HepG2 (cell line): ENCODE results near the gene MPIG6B. TPM values are rescaled to one million over a fixed set of nuclear protein-coding genes. Genes with fewer than 3 reads are reported as not detected.

Experiments used
- ATF6 ChIP-seq: sonication (generic); formaldehyde crosslinking; conservative IDR thresholded peaks from 2 replicates; pipeline ENCODE4 v1.4.0; 2020; ENCODE audit warnings: missing genetic modification reagents
- FIP1L1 ChIP-seq: fragments of 200-400 bp; formaldehyde crosslinking; IDR thresholded peaks from 2 replicates; pipeline ENCODE4 v1.6.1; 2018; ENCODE audit warnings: low read depth, mild to moderate bottlenecking, low read length, moderate library complexity, borderline replicate concordance; ENCODE audit not compliant: insufficient read depth
- GLI4 ChIP-seq: sonication (generic); formaldehyde crosslinking; IDR thresholded peaks from 2 replicates; pipeline ENCODE4 v1.5.1; 2020; ENCODE audit warnings: missing genetic modification reagents, mild to moderate bottlenecking, moderate library complexity, borderline replicate concordance
- HMG20B ChIP-seq: conservative IDR thresholded peaks from 2 replicates; pipeline ENCODE4 v1.6.1; 2016; ENCODE audit warnings: missing genetic modification reagents, missing compliant biosample characterization
- HOXA7 ChIP-seq: sonication (generic); formaldehyde crosslinking; IDR thresholded peaks from 2 replicates; pipeline ENCODE4 v1.8.1; 2022; ENCODE audit warnings: mild to moderate bottlenecking, missing genetic modification reagents, moderate library complexity
- KLF13 ChIP-seq: sonication (generic); formaldehyde crosslinking; IDR thresholded peaks from 2 replicates; pipeline ENCODE4 v1.4.0; 2020; ENCODE audit warnings: mild to moderate bottlenecking, missing genetic modification reagents
- NFIC ChIP-seq: IDR thresholded peaks from 2 replicates; pipeline ENCODE4 v1.6.1; 2012; ENCODE audit warnings: mild to moderate bottlenecking, low read length, inconsistent platforms
- PHB2 ChIP-seq: fragments of 450-650 bp; IDR thresholded peaks from 2 replicates; pipeline ENCODE4 v1.6.1; 2018; ENCODE audit not compliant: partially characterized antibody
- RBM39 ChIP-seq: fragments of 200-400 bp; formaldehyde crosslinking; IDR thresholded peaks from one replicate; pipeline ENCODE4 v1.6.1; 2018; ENCODE audit warnings: antibody characterized with exemption, mild to moderate bottlenecking, low read depth, low read length; ENCODE audit not compliant: poor library complexity, severe bottlenecking
- SP1 ChIP-seq, 2 experiments: fragments of 450-650 bp in 1 of 2; sonication (generic) in 1 of 2; formaldehyde crosslinking in 1 of 2; IDR thresholded peaks; 2 replicates each; pipeline versions ENCODE4 v1.4.0 to v1.6.1; 2016 to 2020; ENCODE audit warnings: missing genetic modification reagents in 1 of 2
- SP5 ChIP-seq: IDR thresholded peaks from 2 replicates; pipeline ENCODE4 v1.6.1; 2016; ENCODE audit warnings: low read depth, borderline replicate concordance
- ZNF234 ChIP-seq: sonication (generic); formaldehyde crosslinking; conservative IDR thresholded peaks from 2 replicates; pipeline ENCODE4 v1.5.1; 2020; ENCODE audit warnings: mild to moderate bottlenecking, missing genetic modification reagents
- ZNF280D ChIP-seq: sonication (generic); formaldehyde crosslinking; IDR thresholded peaks from 2 replicates; pipeline ENCODE4 v1.5.1; 2020; ENCODE audit warnings: mild to moderate bottlenecking, missing genetic modification reagents
- ZNF362 ChIP-seq: sonication (generic); formaldehyde crosslinking; IDR thresholded peaks from 2 replicates; pipeline ENCODE4 v1.4.0; 2020; ENCODE audit warnings: missing genetic modification reagents, mild to moderate bottlenecking, borderline replicate concordance
- ZNF557 ChIP-seq: sonication (generic); formaldehyde crosslinking; IDR thresholded peaks from 2 replicates; pipeline ENCODE4 v1.4.0; 2020; ENCODE audit warnings: missing genetic modification reagents
- ZNF569 ChIP-seq: sonication (generic); formaldehyde crosslinking; IDR thresholded peaks from 2 replicates; pipeline ENCODE4 v1.5.0; 2020; ENCODE audit warnings: mild to moderate bottlenecking, missing genetic modification reagents, moderate library complexity, borderline replicate concordance
- ZNF615 ChIP-seq: sonication (generic); formaldehyde crosslinking; IDR thresholded peaks from 2 replicates; pipeline ENCODE4 v1.5.0; 2020; ENCODE audit warnings: mild to moderate bottlenecking, missing genetic modification reagents, borderline replicate concordance
- ZNF704 ChIP-seq: sonication (generic); formaldehyde crosslinking; IDR thresholded peaks from 2 replicates; pipeline ENCODE4 v1.8.1; 2023; ENCODE audit warnings: mild to moderate bottlenecking, inconsistent platforms, moderate library complexity, missing genetic modification reagents, borderline replicate concordance
- ZNF737 ChIP-seq: sonication (generic); formaldehyde crosslinking; IDR thresholded peaks from 2 replicates; pipeline ENCODE4 v1.5.0; 2020; ENCODE audit warnings: missing genetic modification reagents, mild to moderate bottlenecking, borderline replicate concordance
- ZNF773 ChIP-seq: sonication (generic); formaldehyde crosslinking; IDR thresholded peaks from 2 replicates; pipeline ENCODE4 v1.4.0; 2020; ENCODE audit warnings: missing genetic modification reagents, borderline replicate concordance
- ZNF790 ChIP-seq: sonication (generic); formaldehyde crosslinking; IDR thresholded peaks from 2 replicates; pipeline ENCODE4 v1.8.0; 2022; ENCODE audit warnings: missing genetic modification reagents, mild to moderate bottlenecking, borderline replicate concordance
- ZSCAN22 ChIP-seq: sonication (generic); formaldehyde crosslinking; IDR thresholded peaks from 2 replicates; pipeline ENCODE4 v1.4.0; 2020; ENCODE audit warnings: mild to moderate bottlenecking, missing genetic modification reagents
- polyA plus RNA-seq, 8 experiments: library from polyadenylated mRNA; depleted of rRNA in 3 of 8; stranded (reverse) in 7 of 8; unstranded in 1 of 8; fragments of >200 nt; fragmentation: Illumina TruSeq in 4 of 8; extraction: Trizol in 4 of 8; gene quantifications; 2 replicates each; pipeline versions ENCODE4 v1.2.1 to v1.2.3, GENCODE V29; 2011 to 2016; ENCODE audit warnings: low read depth in 4 of 8, missing spikeins in 1 of 8, mixed read lengths in 1 of 8; ENCODE audit not compliant: insufficient read depth in 1 of 8
- total RNA-seq, 5 experiments: library from RNA; depleted of rRNA; stranded (reverse); fragments of >200 nt; fragmentation: Illumina TruSeq; extraction: Trizol; gene quantifications; 2 replicates each; pipeline ENCODE4 v1.2.3, GENCODE V29; 2016; ENCODE audit warnings: low read depth in 1 of 5

Gene MPIG6B
- total and polyA plus RNA-seq, 2 of the 13 experiments (the other 11 are each of a cell fraction or from before 2014, with no cell fraction given): not detected

GRCh38 chr6:31733734-31734133, 10.6 kb downstream of the MPIG6B start (continued):
- TF ChIP-seq HMG20B (CRISPR knock-in tag): no peak
- no peak for TF ChIP-seq ZNF234
- no peak for TF ChIP-seq ZNF557 (CRISPR knock-in tag)
- no peak for TF ChIP-seq ZNF569 (CRISPR knock-in tag)
- TF ChIP-seq NFIC: no peak
- TF ChIP-seq KLF13 (CRISPR knock-in tag): no peak
- no peak for TF ChIP-seq ZSCAN22 (CRISPR knock-in tag)
- TF ChIP-seq SP1 (IDR thresholded peaks at IDR 0.05): no peak
- no peak for TF ChIP-seq SP1 (CRISPR knock-in tag; IDR thresholded peaks at IDR 0.05)
- TF ChIP-seq FIP1L1: 0 out of 2 replicates have a peak, but pooled peaks have one; percentile 55
- TF ChIP-seq ZNF790 (CRISPR knock-in tag): no peak
- no peak for TF ChIP-seq ZNF737 (CRISPR knock-in tag)
- TF ChIP-seq ZNF773: no peak
- no peak for TF ChIP-seq ZNF615 (CRISPR knock-in tag)
- TF ChIP-seq ZNF362 (CRISPR knock-in tag): no peak
- no peak for TF ChIP-seq HOXA7 (CRISPR knock-in tag)
- no peak for TF ChIP-seq ZNF704 (CRISPR knock-in tag)
- TF ChIP-seq ATF6 (CRISPR knock-in tag): no peak
- TF ChIP-seq ZNF280D: peak; percentile 44; the same call in 1 of the 2 replicates
- no peak for TF ChIP-seq PHB2
- no peak for TF ChIP-seq GLI4 (CRISPR knock-in tag)
- no peak for TF ChIP-seq RBM39
- TF ChIP-seq SP5: no peak
